Measurements from ENCODE around the gene C6orf47. TPM values are rescaled to one million over a fixed set of nuclear protein-coding genes. Genes with fewer than 3 reads are reported as not detected.

Gene C6orf47
- total RNA-seq, 1 donor from 2014 or later = 29.0 TPM

GRCh38 chr6:31687860-31688693 is 27.5 kb upstream of the C6orf47 start:
- TF ChIP-seq, protein P1, sequence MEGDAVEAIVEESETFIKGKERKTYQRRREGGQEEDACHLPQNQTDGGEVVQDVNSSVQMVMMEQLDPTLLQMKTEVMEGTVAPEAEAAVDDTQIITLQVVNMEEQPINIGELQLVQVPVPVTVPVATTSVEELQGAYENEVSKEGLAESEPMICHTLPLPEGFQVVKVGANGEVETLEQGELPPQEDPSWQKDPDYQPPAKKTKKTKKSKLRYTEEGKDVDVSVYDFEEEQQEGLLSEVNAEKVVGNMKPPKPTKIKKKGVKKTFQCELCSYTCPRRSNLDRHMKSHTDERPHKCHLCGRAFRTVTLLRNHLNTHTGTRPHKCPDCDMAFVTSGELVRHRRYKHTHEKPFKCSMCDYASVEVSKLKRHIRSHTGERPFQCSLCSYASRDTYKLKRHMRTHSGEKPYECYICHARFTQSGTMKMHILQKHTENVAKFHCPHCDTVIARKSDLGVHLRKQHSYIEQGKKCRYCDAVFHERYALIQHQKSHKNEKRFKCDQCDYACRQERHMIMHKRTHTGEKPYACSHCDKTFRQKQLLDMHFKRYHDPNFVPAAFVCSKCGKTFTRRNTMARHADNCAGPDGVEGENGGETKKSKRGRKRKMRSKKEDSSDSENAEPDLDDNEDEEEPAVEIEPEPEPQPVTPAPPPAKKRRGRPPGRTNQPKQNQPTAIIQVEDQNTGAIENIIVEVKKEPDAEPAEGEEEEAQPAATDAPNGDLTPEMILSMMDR (IDR thresholded peaks at IDR 0.05) = no peak
- no peak overlapping the region for H3K4me3 Mint-ChIP-seq
- H3K27me3 Mint-ChIP-seq = no peaks in the 10 kb centered on the region
- H3K36me3 Mint-ChIP-seq (ENCODE audit: low read depth) = peaks cover 71% of the 10 kb centered on the region
- H3K9me3 Mint-ChIP-seq = no peaks in the 10 kb centered on the region
- intact Hi-C loops (cut with micrococcal nuclease) = no loop called here
- ChIA-PET POLR2A (interaction anchor here (0.6 kb wide), 1 partner anchor 15 kb away, joined by 6 read pairs; no protein-coding TSS in a partner anchor), CTCF (no interaction called here)
- no peak overlapping the region for H3K27ac Mint-ChIP-seq
- no peak for DNase-seq
- H3K4me1 Mint-ChIP-seq = peaks cover 19% of the 10 kb centered on the region
- no peak for ATAC-seq (ENCODE audit: low read depth)

GRCh38 chr6:31687321-31687720 is 26.7 kb upstream of the C6orf47 start:
- POLR2A ChIA-PET = interaction anchor here (0.6 to 1.1 kb wide), 3 partner anchors 14 to 143 kb away, joined by 3 to 12 read pairs (median 6); no protein-coding TSS in a partner anchor
- intact Hi-C loops (cut with micrococcal nuclease) = no loop called here

DNA sequence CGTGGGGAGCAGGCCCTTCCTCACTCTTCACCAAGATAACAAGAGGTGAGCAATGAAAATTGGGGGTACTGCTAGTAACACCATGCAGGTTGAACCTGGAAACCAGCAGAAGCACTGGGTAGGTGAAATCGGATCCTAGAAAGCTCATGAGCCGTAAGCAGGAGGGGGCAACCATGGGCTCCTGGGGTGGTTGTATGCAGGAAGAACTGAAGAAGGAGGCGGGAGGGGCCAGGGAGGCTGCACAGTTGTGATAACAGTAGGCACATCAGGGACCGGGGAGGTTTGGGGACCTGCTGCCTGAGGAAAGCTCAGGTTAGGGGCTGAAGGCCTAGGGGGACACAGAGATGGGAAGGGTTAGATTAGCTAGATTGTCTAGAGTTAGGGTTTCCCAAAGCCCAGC is 25.9 kb upstream of the C6orf47 start:
- Mint-ChIP-seq H3K4me3 (no peak overlapping the region), H3K36me3 (ENCODE audit: low read depth) (peaks cover 62% of the 10 kb centered on the region), H3K27me3 (no peaks in the 10 kb centered on the region), H3K27ac (peak overlapping the region; percentile 21), H3K9me3 (no peaks in the 10 kb centered on the region), H3K4me1 (peaks cover 29% of the 10 kb centered on the region)
- ChIA-PET POLR2A (interaction anchor here (0.5 to 1.1 kb wide), 2 partner anchors 46 to 54 kb away, joined by 3 read pairs; no protein-coding TSS in a partner anchor), CTCF (no interaction called here)
- DNase-seq (no peak), ATAC-seq (ENCODE audit: low read depth) (no peak)
- TF ChIP-seq, protein P1 (IDR thresholded peaks at IDR 0.05) = no peak
- intact Hi-C loops (cut with micrococcal nuclease) = no loop called here

More at GRCh38 chr6:31687321-31687720, 26.7 kb upstream of the C6orf47 start:
- CTCF ChIA-PET = no interaction called here
- no peak for ATAC-seq (ENCODE audit: low read depth)
- no peaks in the 10 kb centered on the region for H3K27me3 Mint-ChIP-seq
- H3K4me1 Mint-ChIP-seq = peaks cover 20% of the 10 kb centered on the region
- H3K9me3 Mint-ChIP-seq = no peaks in the 10 kb centered on the region
- no peak overlapping the region for H3K4me3 Mint-ChIP-seq
- peaks cover 65% of the 10 kb centered on the region for H3K36me3 Mint-ChIP-seq (ENCODE audit: low read depth)
- DNase-seq = no peak
- no peak overlapping the region for H3K27ac Mint-ChIP-seq
- TF ChIP-seq, protein P1 (IDR thresholded peaks at IDR 0.05) = no peak

DNA sequence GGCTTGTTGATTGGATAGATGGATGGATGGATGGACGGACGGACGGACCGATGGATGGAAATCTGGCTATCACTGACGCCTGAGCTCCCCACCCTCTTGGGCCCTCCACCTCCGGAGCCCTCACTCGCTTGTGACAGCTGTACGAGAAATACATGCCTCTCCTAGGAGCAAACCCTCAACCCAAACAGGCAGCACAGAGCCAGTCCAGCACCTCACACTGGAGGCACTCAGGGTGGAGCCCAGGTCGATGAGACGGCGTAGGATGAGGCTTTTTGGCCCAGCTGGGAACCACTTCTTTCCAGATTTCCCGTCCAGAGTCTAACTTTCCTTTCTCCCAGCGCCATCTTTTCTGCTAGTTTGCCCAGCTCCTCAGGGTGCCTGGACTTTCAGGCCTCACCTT is 23.0 kb upstream of the C6orf47 start:
- ChIA-PET CTCF (interaction anchor here (1.0 kb wide), 1 partner anchor 132 kb away, joined by 3 read pairs; the partner anchor contains the start of genes HSPA1A and HSPA1L), POLR2A (no interaction called here)
- intact Hi-C loops (cut with micrococcal nuclease) = loop anchor here (5.0 kb wide), 1 partner anchor 269 kb away; no protein-coding TSS in a partner anchor
- DNase-seq (no peak), ATAC-seq (ENCODE audit: low read depth) (no peak)
- Mint-ChIP-seq H3K27ac (no peak overlapping the region), H3K4me3 (no peak overlapping the region), H3K9me3 (no peaks in the 10 kb centered on the region), H3K36me3 (ENCODE audit: low read depth) (peaks cover 34% of the 10 kb centered on the region), H3K27me3 (no peaks in the 10 kb centered on the region), H3K4me1 (peaks cover 30% of the 10 kb centered on the region)
- TF ChIP-seq, protein P1 (IDR thresholded peaks at IDR 0.05) = no peak

DNA sequence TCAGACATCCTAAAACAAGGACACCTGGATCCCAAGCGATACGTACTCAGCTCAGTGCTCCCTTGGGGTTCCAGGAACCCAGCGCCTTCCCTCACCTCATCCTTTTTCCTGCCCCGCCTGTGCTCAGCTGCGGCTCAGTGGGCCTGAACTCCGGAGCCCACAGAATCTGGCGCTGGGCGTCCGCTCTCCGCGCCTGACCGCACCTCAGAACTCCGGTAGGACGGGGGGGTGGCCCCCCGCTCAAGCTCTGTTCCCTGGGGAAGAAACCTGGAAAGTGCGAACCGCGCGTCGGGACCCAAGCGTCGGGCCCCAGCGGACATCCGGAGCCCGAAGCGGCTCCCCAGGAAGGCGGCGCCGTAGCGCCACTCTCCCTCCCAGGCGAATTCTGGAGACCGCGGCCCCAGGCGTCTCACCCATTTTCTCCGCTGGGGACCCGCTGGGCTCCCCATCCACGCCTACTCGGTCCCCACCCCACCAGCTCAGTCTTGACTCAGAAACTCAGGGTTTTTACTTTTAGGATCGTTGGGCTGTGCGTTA is 20.6 kb upstream of the C6orf47 start:
- intact Hi-C loops (cut with micrococcal nuclease) = loop anchor here (2.0 to 5.0 kb wide), 4 partner anchors 22 to 271 kb away; partner anchors contain the start of gene ABHD16A
- DNase-seq = peak; percentile 45
- Mint-ChIP-seq H3K4me3 (peak overlapping the region; percentile 84), H3K27ac (peak overlapping the region; percentile 24), H3K4me1 (peaks cover 39% of the 10 kb centered on the region), H3K27me3 (no peaks in the 10 kb centered on the region), H3K36me3 (ENCODE audit: low read depth) (peaks cover 11% of the 10 kb centered on the region), H3K9me3 (no peaks in the 10 kb centered on the region)
- TF ChIP-seq, protein P1 (IDR thresholded peaks at IDR 0.05) = no peak
- CTCF ChIA-PET = interaction anchor here (0.8 to 3.6 kb wide), 7 partner anchors 46 to 271 kb away, joined by 3 to 22 read pairs (median 7); partner anchors contain the start of gene HSPA1B
- POLR2A ChIA-PET = interaction anchor here (0.7 to 2.3 kb wide), 14 partner anchors 17 to 187 kb away, joined by 3 to 23 read pairs (median 4); partner anchors contain the start of genes ABHD16A, BAG6, C6orf47 and CLIC1
- ATAC-seq (ENCODE audit: low read depth) = peak; percentile 55

Data from activated B cell treated with CpG ODN at 0.5 μM for 24 hours (primary cell).